ENCODE measurements around the gene SRXN1.

Gene SRXN1

GRCh38 chr20:653110-653589 lies at the start of gene SRXN1:
Gene SRXN1, minus strand, starts transcription at chr20:653200. Its CDS starts 15 bp downstream, at chr20:653185.
- Histone ChIP-seq H3K4me3 (ENCODE audit: low read depth, low read length) (peak within 1 kb of the TSS; percentile 86), H3K36me3 (replicated peaks) (peaks cover 20% of the 10 kb centered on the region), H3K27ac (peak within 1 kb of the TSS; percentile 97), H3K27me3 (replicated peaks) (no peaks in the 10 kb centered on the region)
- in situ Hi-C loops (cut with HindIII; ENCODE audit: low pct_ligation_motif_present, low sequenced_read_pairs), result no loop called here
- peak; percentile 80 for DNase-seq
- TF ChIP-seq CTCF (IDR thresholded peaks at IDR 0.05; ENCODE audit: low read depth, low read length, missing control alignments), result peak; percentile 39

- in situ Hi-C loops (cut with HindIII; ENCODE audit: low pct_ligation_motif_present, low sequenced_read_pairs), result no loop called here
- no peak overlapping the region for H3K4me3 ChIP-seq (ENCODE audit: low read depth, low read length)
- TF ChIP-seq CTCF (IDR thresholded peaks at IDR 0.05; ENCODE audit: low read depth, low read length, missing control alignments), result no peak
- H3K27ac ChIP-seq, result no peak overlapping the region
- no peak for DNase-seq
- no peaks in the 10 kb centered on the region for H3K36me3 ChIP-seq (replicated peaks)
- H3K27me3 ChIP-seq (replicated peaks), result no peaks in the 10 kb centered on the region
Observed at GRCh38 chr20:701401-702129, 48.6 kb upstream of the SRXN1 start.

- DNase-seq, result no peak
- in situ Hi-C loops (cut with HindIII; ENCODE audit: low pct_ligation_motif_present, low sequenced_read_pairs), result no loop called here
- no peak overlapping the region for H3K4me3 ChIP-seq (ENCODE audit: low read depth, low read length)
Observed at GRCh38 chr20:699811-700338, 46.9 kb upstream of the SRXN1 start.

GRCh38 chr20:699342-699741 lies 46.3 kb upstream of the SRXN1 start:
- H3K36me3 ChIP-seq (replicated peaks), result no peaks in the 10 kb centered on the region
- TF ChIP-seq CTCF (IDR thresholded peaks at IDR 0.05; ENCODE audit: low read depth, low read length, missing control alignments), result no peak
- H3K27me3 ChIP-seq (replicated peaks), result no peaks in the 10 kb centered on the region
- in situ Hi-C loops (cut with HindIII; ENCODE audit: low pct_ligation_motif_present, low sequenced_read_pairs), result no loop called here
- no peak for DNase-seq
- H3K4me3 ChIP-seq (ENCODE audit: low read depth, low read length), result no peak overlapping the region
- no peak overlapping the region for H3K27ac ChIP-seq

More at GRCh38 chr20:699811-700338, 46.9 kb upstream of the SRXN1 start:
- Histone ChIP-seq H3K27me3 (replicated peaks) (no peaks in the 10 kb centered on the region), H3K36me3 (replicated peaks) (no peaks in the 10 kb centered on the region), H3K27ac (no peak overlapping the region)
- TF ChIP-seq CTCF (IDR thresholded peaks at IDR 0.05; ENCODE audit: low read depth, low read length, missing control alignments), result no peak

- in situ Hi-C loops (cut with HindIII; ENCODE audit: low pct_ligation_motif_present, low sequenced_read_pairs), result no loop called here
- no peak for TF ChIP-seq CTCF (IDR thresholded peaks at IDR 0.05; ENCODE audit: low read depth, low read length, missing control alignments)
- DNase-seq, result no peak
Observed at GRCh38 chr20:698276-698675, 45.3 kb upstream of the SRXN1 start.

More at GRCh38 chr20:698276-698675, 45.3 kb upstream of the SRXN1 start:
- Histone ChIP-seq H3K4me3 (ENCODE audit: low read depth, low read length) (no peak overlapping the region), H3K27me3 (replicated peaks) (no peaks in the 10 kb centered on the region), H3K27ac (no peak overlapping the region), H3K36me3 (replicated peaks) (no peaks in the 10 kb centered on the region)

Measured in brain microvascular endothelial cell (primary cell).